SKM-1 (cell line): ENCODE results near the gene DTX3L.
"Not testable (repeated sequence)": the region's sequence is repeated elsewhere in the genome, so short reads cannot be mapped to it uniquely, and the experiment has no call there.

Source experiments
- DNase-seq: peaks from one replicate; lab custom pipeline; 2025; ENCODE audit not compliant: unreplicated experiment; lab: John Stamatoyannopoulos, UW

DTX3L gene

DNA sequence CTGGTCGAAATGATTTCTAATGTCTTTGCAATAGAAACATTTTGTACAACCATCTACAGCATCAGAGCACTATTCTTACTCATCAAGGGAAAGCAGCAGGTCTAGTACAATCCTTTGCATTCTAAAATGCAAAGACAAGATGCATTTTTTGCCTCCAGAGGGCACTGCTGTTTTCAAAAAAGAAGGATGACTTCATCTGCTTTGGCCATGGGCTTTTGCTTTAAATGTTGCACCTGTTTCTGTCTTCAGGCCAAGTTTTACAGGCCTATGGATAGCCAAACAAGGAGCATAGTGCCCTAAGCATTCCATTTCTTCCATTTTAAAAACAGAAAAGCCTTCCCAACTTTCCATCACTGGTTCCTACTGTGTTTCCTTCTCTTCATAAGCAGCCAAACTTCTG is 3.5 kb upstream of the DTX3L start:
- peak; percentile 27 for DNase-seq

GRCh38 chr3:122562923-122563716 is 1.0 kb upstream of the DTX3L start:
- no peak for DNase-seq

- no peak for DNase-seq
These were observed 467 bp upstream of the DTX3L start for GRCh38 chr3:122563717-122564025.

- DNase-seq = not testable (repeated sequence)
These were observed 4.0 kb downstream of the DTX3L start for GRCh38 chr3:122568131-122568530.

DNA sequence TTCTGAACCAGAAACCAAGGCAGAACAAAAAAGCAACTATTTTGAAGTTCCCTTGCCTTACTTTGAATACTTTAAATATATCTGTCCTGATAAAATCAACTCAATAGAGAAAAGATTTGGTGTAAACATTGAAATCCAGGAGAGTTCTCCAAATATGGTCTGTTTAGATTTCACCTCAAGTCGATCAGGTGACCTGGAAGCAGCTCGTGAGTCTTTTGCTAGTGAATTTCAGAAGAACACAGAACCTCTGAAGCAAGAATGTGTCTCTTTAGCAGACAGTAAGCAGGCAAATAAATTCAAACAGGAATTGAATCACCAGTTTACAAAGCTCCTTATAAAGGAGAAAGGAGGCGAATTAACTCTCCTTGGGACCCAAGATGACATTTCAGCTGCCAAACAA is 4.6 kb downstream of the DTX3L start:
- no peak for DNase-seq

DNA sequence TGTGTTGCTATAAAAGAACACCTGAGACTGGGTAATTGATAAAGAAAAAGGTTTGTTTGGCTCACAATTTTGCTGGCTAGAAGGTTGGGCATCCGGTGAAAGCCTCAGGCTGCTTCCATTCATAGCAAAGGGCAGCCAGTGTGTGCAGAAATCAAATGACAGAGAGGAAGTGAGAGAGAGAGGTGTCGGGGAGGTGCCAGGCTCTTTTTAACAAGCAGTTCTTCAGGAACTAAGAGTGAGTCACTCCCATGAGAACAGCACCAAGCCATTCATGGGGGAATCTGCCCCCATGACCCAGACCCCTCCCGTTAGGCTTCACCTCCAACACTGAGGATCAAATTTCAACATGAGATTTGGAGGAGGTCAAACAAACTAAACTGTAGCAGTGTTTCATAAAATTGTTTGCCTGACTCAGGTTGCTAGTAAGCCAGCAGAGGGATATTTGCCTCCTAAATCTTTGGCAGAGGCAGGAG is 8.8 kb downstream of the DTX3L start:
- peak; percentile 21 for DNase-seq

- no peak for DNase-seq
These were observed 12.2 kb downstream of the DTX3L start for GRCh38 chr3:122576174-122576940.

GRCh38 chr3:122577409-122578031 is 13.4 kb downstream of the DTX3L start, which contains the start of gene PARP15:
Gene PARP15 (plus strand): TSS chr3:122577650. CDS start chr3:122577668, 18 bp downstream.
- no peak for DNase-seq

- DNase-seq = no peak
These were observed 14.1 kb downstream of the DTX3L start for GRCh38 chr3:122578069-122578740.

DNA sequence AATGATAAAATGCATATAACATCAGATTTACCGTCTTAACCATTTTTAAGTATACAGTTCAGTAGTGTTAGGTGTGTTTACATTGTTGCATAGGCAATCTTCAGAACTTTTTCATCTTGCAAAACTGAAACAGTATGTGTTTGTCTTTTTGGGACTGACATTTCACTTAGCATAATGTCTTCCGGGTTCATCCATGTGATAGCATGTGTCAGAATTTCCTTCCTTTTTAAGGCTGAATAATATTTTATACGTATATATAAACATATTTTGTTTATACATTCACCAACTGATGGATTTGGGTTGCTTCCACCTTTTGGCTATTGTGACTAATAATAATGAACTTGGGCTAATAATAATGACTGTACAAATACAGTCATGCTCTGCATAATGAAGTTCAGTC is 16.3 kb downstream of the DTX3L start:
- DNase-seq = no peak

DNA sequence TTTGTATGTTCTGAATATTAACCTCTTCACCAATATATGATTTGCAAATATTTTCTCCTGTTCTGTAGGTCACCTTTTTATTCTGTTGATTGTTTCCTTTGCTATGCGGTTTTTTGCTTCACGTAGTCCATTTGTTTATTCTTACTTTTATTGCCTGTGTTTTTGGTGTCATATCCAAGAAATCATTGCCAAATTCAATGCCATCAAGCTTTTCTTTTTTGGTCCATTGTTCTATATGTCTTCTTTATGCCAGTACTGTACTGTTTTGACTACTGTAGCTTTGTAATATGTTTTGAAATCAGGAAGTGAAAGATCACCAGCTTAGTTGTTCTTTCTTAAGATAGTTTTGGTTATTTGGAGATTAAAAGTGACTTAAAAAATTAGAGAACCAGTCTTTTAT is 17.5 kb downstream of the DTX3L start:
- DNase-seq = no peak

DNA sequence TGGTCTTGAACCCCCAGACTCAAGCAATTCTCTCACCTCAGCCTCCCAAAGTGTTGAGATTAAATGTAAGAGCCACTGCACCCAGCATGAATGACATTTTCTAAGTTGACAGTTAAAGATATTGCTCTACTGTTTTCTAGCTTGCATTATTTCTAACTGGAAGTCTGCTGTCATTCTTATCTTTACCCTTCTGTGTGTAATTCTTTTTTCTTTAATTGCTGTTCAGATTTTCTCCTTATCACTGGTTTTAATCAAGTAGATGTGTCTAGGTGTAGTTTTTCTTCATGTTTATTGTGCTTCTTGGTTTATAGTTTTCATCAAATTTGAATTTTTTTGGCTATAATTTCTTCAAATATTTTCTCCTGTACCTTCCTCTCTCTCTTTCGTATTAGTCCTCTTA is 18.3 kb downstream of the DTX3L start:
- DNase-seq = no peak

GRCh38 chr3:122586098-122586497 is 22.0 kb downstream of the DTX3L start:
- no peak for DNase-seq

DNA sequence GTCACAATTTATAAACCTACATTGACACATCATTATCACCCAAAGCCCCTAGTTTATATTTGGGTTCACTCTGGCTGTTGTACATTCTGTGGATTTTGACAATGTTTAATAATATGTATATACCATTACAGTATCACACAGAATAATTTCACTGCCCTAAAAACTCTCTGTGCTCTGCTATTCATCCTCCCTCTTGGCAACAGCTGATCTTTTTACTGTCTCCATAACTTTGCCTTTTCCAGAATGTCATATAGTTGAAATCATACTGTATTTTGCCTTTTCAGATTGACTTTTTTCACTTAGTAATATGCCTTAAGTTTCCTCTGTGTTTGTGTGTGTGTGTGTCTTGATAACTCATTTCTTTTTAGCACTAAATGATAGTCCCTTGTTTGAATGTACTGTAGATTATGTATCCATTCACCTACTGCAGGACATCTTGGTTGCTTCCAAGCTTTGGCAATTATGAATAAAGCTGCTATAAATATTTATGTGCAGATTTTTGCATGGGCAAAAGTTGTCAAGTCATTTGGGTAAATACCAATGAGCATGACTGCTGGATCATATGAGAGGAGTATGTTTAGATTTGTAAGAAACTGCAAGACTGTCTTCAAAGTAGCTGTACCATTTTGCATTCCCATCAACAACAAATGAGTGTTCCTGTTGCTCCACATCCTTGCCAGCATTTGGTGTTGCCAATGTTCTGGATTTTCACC is 22.8 kb downstream of the DTX3L start:
- DNase-seq = no peak

DNA sequence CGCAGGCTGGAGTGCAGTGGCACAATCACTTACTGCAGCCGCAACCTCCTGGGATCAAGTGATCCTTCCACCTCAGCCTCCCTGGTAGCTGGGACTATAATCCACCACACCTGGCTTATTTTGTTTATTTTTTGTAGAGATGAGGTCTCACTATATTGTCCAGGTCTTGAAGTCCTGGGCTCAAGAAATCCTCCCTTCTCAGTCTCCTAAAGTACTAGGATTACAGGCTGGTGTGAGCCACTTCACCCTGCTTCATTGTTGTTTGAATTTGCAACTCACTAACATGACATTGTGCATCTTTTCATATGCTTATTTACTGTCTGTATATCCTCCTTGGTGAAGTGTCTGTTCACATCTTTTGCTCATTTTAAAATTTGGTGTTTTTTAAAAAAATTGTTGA is 23.4 kb downstream of the DTX3L start:
- DNase-seq = no peak

DNA sequence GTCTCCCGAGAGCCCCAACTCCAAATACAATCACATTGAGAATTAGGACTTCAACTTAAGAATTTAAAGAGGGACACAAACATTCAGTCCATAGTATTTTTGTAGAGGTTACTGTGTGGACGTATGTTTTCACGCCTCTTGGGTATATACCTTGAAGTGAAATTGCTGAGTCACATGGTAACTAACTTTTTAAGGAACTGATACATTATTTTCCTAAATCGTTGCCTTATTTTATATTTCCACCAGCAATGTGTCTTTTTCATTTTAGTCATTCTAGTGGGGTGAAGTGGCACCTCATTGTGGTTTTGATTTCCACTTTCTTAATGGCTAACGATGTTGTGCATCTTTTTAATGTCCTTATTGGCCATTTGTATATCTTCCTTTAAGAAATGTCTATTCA is 25.2 kb downstream of the DTX3L start:
- no peak for DNase-seq

- DNase-seq = no peak
These were observed 26.5 kb downstream of the DTX3L start for GRCh38 chr3:122590610-122591009.

DNA sequence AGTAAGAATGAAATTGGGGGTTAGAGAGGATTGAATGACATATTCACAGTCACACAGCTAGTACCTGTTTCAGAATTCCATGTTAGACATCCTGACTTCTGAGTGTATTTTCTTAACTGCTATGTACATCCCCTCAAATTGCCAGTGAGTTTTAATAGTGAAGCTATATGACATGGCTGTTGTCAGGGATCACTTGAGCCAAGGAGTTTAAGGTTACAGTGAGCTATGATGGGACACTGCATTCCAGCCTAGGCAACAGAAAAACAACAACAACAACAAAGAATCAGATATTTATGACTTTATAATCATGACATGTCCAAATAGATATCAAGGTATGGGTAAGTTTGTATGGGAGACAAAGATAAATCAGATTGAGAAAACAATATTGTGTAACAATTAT is 29.9 kb downstream of the DTX3L start:
- no peak for DNase-seq

DNA sequence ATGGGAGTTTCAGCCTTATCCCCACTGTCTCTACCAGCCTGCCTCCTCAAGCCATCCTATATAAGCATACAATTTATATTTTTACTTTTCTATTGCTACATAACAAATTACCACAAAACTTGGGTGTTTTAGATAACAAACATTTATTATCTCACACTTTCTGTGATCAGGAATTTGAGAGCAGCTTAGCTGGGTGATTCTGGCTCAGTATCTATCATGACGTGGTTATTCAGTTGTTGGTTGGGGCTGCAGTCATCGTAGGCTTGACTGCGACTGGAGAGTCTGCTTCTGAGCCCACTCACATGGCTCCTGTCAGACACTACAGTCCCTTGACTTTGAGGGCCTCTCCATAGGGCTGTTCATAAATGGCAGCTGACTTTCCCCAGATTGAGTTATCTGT is 34.0 kb downstream of the DTX3L start:
- no peak for DNase-seq

GRCh38 chr3:122598556-122598955 is 34.4 kb downstream of the DTX3L start:
- no peak for DNase-seq
